Smooth muscle cell (in vitro differentiated cells): ENCODE data around the gene GCKR. TPM values are rescaled to one million over a fixed set of nuclear protein-coding genes. Genes with fewer than 3 reads are reported as not detected.

Experiments
- DNase-seq: peaks from one replicate; lab custom pipeline; 2025; ENCODE audit not compliant: unreplicated experiment; lab: John Stamatoyannopoulos, UW
- H2AFZ ChIP-seq: fragments of 200-600 bp; sonication (generic); 2 replicates; pipeline ENCODE4 v1.6.0; 2016; ENCODE audit warnings: antibody characterized with exemption, low read depth, mild to moderate bottlenecking
- H3F3A ChIP-seq: fragments of 200-600 bp; sonication (generic); 2 replicates; pipeline ENCODE4 v1.6.0; 2017; ENCODE audit warnings: antibody characterized with exemption, low read depth
- H3K27ac ChIP-seq: fragments of 200-600 bp; sonication (generic); 2 replicates; pipeline ENCODE4 v1.5.1; 2016; ENCODE audit warnings: low read depth, mild to moderate bottlenecking
- H3K27me3 ChIP-seq: fragments of 200-600 bp; sonication (generic); 2 replicates; pipeline ENCODE4 v1.6.1; 2016; ENCODE audit warnings: low read depth, mild to moderate bottlenecking
- H3K36me3 ChIP-seq: fragments of 200-600 bp; sonication (generic); 2 replicates; pipeline ENCODE4 v1.5.1; 2016; ENCODE audit warnings: low read depth
- H3K4me1 ChIP-seq: fragments of 200-600 bp; sonication (generic); 2 replicates; pipeline ENCODE4 v1.5.1; 2016; ENCODE audit warnings: low read depth
- H3K4me2 ChIP-seq: fragments of 200-600 bp; sonication (generic); 2 replicates; pipeline ENCODE4 v1.6.0; 2016; ENCODE audit warnings: mild to moderate bottlenecking
- H3K4me3 ChIP-seq: fragments of 200-600 bp; sonication (generic); 2 replicates; pipeline ENCODE4 v1.5.1; 2016; ENCODE audit warnings: mild to moderate bottlenecking
- H3K79me2 ChIP-seq: fragments of 200-600 bp; sonication (generic); 2 replicates; pipeline ENCODE4 v1.6.0; 2016; ENCODE audit warnings: low read depth, mild to moderate bottlenecking
- H3K9ac ChIP-seq: fragments of 200-600 bp; sonication (generic); 2 replicates; pipeline ENCODE4 v1.6.0; 2016; ENCODE audit warnings: low read depth
- H3K9me3 ChIP-seq: fragments of 200-600 bp; sonication (generic); replicated peaks from 2 replicates; pipeline ENCODE4 v1.5.1; 2016; ENCODE audit warnings: low read depth
- H4K20me1 ChIP-seq: fragments of 200-600 bp; sonication (generic); 2 replicates; pipeline ENCODE4 v1.6.0; 2016; ENCODE audit warnings: low read depth
- WGBS: methylation state at CpG from one replicate; pipeline ENCODE4 v1.1.7; 2016; ENCODE audit warnings: low lambda C conversion rate; 5-methylcytosine and 5-hydroxymethylcytosine counted together
- polyA plus RNA-seq: library from polyadenylated mRNA; unstranded; fragments of >200 nt; fragmentation: Nextera tagmentation; extraction: Ambion mirVana; gene quantifications from 2 replicates; pipeline ENCODE4 v1.2.1, GENCODE V29; 2016
- total RNA-seq: library from RNA; depleted of rRNA; stranded (reverse); fragments of >200 nt; gene quantifications from 2 replicates; pipeline ENCODE4 v1.2.3, GENCODE V29; 2014
- TF ChIP-seq, protein P1 (sequence below): fragments of 200-600 bp; sonication (generic); IDR thresholded peaks from 2 replicates; pipeline ENCODE4 v1.5.1; 2017; ENCODE audit warnings: borderline replicate concordance, mild to moderate bottlenecking, antibody characterized with exemption; ENCODE audit not compliant: insufficient read depth, poor library complexity, severe bottlenecking

The GCKR gene
- total and polyA plus RNA-seq, 2 experiments from 2014 or later: 0.70 TPM; not detected in 1

GRCh38 chr2:27518113-27518781, 21.6 kb downstream of the GCKR start:
- no peaks in the 10 kb centered on the region for H3K4me1 ChIP-seq
- TF ChIP-seq, protein P1, sequence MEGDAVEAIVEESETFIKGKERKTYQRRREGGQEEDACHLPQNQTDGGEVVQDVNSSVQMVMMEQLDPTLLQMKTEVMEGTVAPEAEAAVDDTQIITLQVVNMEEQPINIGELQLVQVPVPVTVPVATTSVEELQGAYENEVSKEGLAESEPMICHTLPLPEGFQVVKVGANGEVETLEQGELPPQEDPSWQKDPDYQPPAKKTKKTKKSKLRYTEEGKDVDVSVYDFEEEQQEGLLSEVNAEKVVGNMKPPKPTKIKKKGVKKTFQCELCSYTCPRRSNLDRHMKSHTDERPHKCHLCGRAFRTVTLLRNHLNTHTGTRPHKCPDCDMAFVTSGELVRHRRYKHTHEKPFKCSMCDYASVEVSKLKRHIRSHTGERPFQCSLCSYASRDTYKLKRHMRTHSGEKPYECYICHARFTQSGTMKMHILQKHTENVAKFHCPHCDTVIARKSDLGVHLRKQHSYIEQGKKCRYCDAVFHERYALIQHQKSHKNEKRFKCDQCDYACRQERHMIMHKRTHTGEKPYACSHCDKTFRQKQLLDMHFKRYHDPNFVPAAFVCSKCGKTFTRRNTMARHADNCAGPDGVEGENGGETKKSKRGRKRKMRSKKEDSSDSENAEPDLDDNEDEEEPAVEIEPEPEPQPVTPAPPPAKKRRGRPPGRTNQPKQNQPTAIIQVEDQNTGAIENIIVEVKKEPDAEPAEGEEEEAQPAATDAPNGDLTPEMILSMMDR: no peak
- no peak overlapping the region for H2AFZ ChIP-seq
- no peak overlapping the region for H3K27ac ChIP-seq
- H3K79me2 ChIP-seq: no peaks in the 10 kb centered on the region
- H3K9ac ChIP-seq: no peak overlapping the region
- no peak overlapping the region for H3K4me3 ChIP-seq
- DNase-seq: no peak
- WGBS: 86% methylated on average over 5 of the region's 5 CpGs
- peaks cover 10% of the 10 kb centered on the region for H3K27me3 ChIP-seq
- no peak overlapping the region for H3K4me2 ChIP-seq
- no peaks in the 10 kb centered on the region for H3K36me3 ChIP-seq
- H3K9me3 ChIP-seq: no peaks in the 10 kb centered on the region
- no peaks in the 10 kb centered on the region for H3F3A ChIP-seq
- no peaks in the 10 kb centered on the region for H4K20me1 ChIP-seq

- no peak overlapping the region for H2AFZ ChIP-seq
- H3K27ac ChIP-seq: no peak overlapping the region
- no peaks in the 10 kb centered on the region for H3F3A ChIP-seq
- DNase-seq: no peak
- no peak overlapping the region for H3K4me2 ChIP-seq
- H3K27me3 ChIP-seq: peaks cover 10% of the 10 kb centered on the region
- H3K9ac ChIP-seq: no peak overlapping the region
- H3K9me3 ChIP-seq: no peaks in the 10 kb centered on the region
- 85% methylated on average over 4 of the region's 4 CpGs for WGBS
- H3K4me1 ChIP-seq: no peaks in the 10 kb centered on the region
- H4K20me1 ChIP-seq: no peaks in the 10 kb centered on the region
- H3K4me3 ChIP-seq: no peak overlapping the region
- H3K36me3 ChIP-seq: no peaks in the 10 kb centered on the region
- H3K79me2 ChIP-seq: no peaks in the 10 kb centered on the region
- TF ChIP-seq, protein P1: no peak
Measured at GRCh38 chr2:27518782-27519113, 22.1 kb downstream of the GCKR start.

DNA sequence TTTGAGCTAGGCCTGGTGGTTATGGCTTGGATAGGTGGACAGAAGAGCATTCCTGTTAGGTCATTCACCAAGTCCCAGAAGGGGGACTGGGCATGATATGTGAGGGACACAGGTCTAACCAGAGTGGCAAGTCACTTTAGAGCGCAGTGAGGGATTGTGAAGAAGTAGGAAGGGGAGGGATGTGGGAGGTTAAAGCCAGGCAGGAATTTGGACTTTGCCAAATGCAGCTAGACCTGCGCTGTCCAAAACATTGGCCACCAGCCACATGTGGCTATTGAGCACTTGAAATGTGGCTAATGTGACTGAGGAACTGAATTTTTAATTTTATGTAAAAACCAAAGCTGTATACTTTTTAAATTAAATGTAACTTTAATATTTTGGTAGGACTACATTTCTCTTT, 23.7 kb downstream of the GCKR start:
- Histone ChIP-seq H3K36me3 (no peaks in the 10 kb centered on the region), H3K4me1 (no peaks in the 10 kb centered on the region), H3K79me2 (no peaks in the 10 kb centered on the region), H3F3A (no peaks in the 10 kb centered on the region), H3K27ac (no peak overlapping the region), H3K9me3 (no peaks in the 10 kb centered on the region), H3K27me3 (peaks cover 4% of the 10 kb centered on the region), H3K4me2 (no peak overlapping the region), H3K4me3 (no peak overlapping the region), H4K20me1 (no peaks in the 10 kb centered on the region), H3K9ac (no peak overlapping the region), H2AFZ (no peak overlapping the region)
- TF ChIP-seq, protein P1: no peak
- no peak for DNase-seq
- 95% methylated on average over 2 of the region's 2 CpGs for WGBS

DNA sequence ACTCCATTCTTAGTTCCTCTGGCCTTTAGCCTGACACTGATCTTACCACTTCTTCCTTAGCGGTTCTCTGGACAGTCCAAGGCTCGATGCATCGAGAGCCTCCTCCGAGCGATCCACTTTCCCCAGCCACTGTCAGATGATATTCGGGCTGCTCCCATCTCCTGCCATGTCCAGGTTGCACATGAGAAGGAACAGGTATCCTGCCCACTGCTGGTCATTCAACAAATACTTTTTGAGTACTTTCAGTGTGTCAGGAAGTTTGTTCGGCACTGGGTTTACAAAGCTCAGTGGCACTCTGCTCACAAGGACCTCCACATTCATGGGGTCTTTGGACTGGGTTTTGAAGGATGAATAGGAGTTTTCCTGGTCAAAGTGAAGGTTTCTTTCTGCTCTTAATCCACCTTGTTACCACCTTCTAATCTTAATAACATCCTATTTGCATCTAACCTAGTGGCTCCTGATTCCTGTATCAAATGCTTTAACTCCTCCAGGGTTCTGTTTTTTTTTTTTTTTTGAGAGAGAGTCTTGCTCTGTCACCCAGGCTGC, 25.8 kb downstream of the GCKR start:
- TF ChIP-seq, protein P1: no peak
- no peaks in the 10 kb centered on the region for H3K36me3 ChIP-seq
- no peaks in the 10 kb centered on the region for H4K20me1 ChIP-seq
- peaks cover 4% of the 10 kb centered on the region for H3K27me3 ChIP-seq
- H3K9ac ChIP-seq: no peak overlapping the region
- no peaks in the 10 kb centered on the region for H3F3A ChIP-seq
- no peak overlapping the region for H3K27ac ChIP-seq
- H2AFZ ChIP-seq: no peak overlapping the region
- 89% methylated on average over 7 of the region's 7 CpGs for WGBS
- no peaks in the 10 kb centered on the region for H3K79me2 ChIP-seq
- H3K9me3 ChIP-seq: no peaks in the 10 kb centered on the region
- no peak for DNase-seq
- H3K4me1 ChIP-seq: no peaks in the 10 kb centered on the region
- no peak overlapping the region for H3K4me2 ChIP-seq
- no peak overlapping the region for H3K4me3 ChIP-seq
